GM18520 (cell line): ENCODE measurements around the gene C19orf18.
A peak's percentile ranks its signal among the peaks of the same experiment; 100 is the strongest.
"Not testable (repeated sequence)": the region's sequence is repeated elsewhere in the genome, so short reads cannot be mapped to it uniquely, and the experiment has no call there.

ENCODE experiments used
- ATAC-seq: cut with Tn5 transposase; IDR thresholded peaks from one replicate; pipeline ENCODE4 v1.9.1; 2021; ENCODE audit not compliant: unreplicated experiment

Gene C19orf18

DNA sequence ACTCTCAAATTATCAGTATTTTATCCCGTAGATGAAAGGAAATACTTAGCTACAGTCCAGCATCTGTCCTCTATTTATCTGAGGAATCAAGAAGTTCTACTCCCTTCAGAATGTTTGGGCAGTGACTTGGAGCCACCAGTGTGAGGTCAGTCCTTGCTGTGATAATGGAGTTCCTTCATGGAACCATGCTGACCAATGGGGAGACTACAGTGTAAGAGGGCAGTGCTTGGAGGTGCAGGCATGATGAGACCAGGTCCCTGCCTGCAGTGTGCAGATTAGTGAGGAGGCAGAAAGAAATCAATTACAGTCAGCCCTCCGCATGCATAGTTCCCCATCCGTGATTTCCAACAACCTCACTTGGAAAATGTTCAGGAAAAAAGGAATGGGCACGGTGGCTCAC is at the start of gene C19orf18:
Gene C19orf18, minus strand, starts transcription at position 101 of the 400 bp plus-strand sequence. CDS start 102 bp downstream, outside the sequence.
- ATAC-seq = no peak

DNA sequence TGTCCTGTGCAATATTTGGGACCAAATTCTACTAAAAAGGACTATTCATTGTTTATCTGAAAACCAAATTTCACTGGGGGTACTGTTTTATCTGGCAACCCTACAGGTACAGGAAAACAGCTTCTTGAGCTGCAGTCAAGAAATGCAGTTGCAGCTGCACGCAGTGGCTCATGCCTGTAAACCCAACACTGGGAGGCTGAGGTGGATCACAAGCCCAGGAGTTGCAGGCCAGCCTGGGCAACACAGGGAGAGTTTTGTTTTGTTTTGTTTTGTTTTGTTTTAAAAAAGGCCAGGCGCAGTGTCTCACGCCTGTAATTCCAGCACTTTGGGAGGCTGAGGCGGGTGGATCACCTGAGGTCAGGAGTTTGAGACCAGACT is 47.9 kb upstream of the C19orf18 start:
- no peak for ATAC-seq

DNA sequence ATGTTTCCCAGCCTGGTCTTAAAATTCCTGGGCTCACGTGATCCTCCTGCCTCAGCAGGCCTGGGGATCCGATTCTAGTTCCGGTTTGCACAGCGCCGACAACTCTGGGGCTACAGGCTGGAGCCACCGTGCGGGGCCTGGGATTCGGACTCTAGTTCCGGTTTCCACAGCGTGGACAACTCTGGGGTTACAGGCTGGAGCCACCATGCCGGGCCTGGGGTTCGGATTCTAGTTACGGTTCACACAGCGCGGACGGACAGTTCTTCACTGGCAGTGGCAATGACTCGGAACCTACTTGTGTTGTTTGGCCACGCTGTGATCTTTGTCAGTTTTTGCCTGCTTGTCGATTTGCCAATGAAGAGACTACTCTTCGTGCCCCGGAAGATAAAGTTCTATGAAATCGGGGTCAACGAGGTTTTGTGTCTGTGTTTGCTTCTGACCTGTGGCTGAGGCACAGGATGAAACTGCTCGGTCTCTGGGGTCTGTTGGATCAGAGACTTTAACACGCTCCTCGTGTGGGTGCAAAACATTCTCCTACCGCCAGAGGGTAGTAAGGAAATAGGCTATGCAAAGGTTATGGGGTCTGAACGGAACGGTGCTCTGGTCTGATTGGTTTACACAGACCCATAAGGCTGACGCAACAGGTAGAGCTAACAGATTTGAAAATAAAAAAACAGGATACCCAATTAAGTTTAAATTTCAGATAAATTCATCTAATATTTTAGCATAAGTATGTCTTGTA is 47.4 kb upstream of the C19orf18 start:
- ATAC-seq = no peak

DNA sequence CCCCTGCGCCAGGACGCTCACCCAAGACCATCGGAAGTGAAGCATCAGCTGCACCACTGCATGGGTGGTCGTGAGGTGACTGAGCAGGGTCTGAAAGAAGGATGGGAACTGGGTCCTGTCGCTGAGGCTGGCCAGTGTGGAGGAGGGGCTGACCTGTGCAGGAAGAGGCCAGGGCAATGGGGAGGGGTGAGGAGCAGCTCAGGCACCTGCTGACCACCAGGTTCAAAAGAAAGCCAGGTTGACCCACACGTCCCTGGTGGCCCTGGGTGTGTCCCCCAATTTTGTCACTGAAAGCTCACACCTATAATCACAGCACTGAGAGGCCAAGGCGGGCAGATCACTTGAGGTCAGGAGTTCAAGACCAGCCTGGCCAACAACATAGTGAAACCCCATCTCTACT is 45.8 kb upstream of the C19orf18 start:
- no peak for ATAC-seq

DNA sequence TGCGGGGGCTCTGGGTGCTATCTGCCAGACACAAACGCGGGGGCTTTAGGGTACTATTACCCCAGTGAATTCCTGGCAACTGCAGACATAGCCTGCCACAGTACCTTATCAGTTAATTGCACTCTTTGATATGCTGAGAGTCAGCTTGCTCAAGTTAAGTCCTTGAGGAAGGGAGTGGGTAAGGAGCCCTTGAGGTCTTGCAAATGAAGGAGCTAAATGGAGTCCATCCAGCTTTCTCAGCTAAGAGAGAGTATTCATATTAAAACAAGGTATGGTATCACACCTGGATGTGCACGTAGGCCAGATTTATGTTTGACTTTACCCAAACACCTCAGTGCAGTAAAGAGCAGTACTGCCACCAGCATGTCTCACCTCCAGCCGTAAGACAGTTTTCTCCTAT is 39.8 kb upstream of the C19orf18 start:
- ATAC-seq = no peak

DNA sequence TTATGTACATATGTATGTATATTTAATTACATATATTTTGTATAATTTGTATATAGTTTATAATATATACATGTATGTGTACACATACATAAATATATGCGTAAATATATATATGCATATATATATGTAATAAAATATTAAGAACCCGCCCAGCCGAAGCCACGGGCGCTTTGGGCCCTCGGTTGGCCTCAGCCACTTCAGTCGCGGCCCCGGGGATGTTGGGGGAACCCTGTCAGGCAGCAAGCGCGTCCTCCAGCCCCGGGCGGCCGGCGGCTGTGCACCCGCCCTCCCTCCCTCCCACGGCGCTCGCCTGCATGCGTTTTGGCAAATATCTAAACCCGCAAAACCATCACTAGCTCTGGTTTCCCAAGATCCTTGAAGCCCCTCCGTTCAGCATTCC is 36.2 kb upstream of the C19orf18 start:
- ATAC-seq = no peak

DNA sequence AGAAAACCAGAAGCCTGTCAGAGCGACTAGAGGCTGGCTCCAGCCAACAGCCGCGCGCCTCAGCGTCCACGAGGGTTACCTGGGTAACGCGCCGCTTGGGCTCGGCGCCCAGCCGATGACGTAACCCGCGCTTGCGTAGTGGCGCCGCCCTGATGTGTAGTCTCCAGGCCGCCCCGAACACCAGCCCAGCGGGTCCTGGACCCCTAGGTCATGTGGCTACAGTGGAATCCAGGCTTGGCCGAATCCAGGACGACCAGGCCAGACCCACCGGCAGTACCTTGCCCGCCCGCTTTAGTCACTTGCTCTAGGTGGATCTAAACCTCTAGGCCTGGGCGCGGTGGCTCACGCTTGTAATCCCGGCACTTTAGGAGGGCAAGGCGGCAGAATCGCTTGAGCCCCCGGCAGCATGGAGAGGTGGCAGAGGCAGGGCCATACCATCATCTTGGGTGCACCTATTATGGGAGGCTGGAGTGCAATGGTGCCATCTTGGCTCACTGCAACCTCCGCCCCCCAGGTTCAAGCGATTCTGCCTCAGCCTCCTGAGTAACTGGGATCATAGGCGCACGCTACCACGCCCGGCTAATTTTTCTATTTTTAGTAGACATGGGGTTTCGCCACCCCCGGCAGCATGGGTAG is 35.5 kb upstream of the C19orf18 start:
- no peak for ATAC-seq

DNA sequence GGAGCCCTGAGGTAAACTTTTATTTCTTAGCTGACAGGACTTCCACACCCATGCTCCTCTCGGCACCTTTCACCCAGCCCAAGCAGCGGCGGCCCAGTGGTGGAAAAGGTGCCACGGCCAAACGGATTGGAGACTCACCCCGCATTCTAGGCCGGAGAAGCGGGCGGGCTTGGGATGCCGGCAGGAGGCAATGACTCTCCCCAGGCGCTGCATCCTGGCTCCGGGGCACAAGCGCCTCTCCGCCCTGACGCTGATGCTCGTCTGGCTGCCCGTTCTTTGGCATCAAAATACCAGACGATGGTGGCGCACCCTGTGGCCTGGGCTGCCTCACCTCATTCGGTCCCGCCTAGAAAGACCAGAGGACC is 34.9 kb upstream of the C19orf18 start:
- ATAC-seq = no peak

DNA sequence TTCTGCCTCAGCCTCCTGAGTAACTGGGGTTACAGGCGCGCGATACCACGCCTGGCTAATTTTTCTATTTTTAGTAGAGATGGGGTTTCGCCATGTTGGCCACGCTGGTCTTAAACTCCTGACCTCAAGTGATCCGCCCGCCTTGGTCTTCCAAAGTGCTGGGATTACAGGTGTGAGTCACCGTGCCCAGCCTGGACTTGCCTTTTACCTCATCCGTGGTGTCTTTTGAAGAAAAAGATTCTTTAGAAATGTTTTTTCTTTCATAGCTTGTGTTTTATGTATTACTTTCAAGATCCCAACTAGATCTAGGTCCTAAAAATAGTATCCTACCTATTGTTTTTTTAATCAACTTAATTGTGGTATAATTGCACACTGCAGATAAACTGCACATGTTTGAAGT is 34.5 kb upstream of the C19orf18 start:
- ATAC-seq = not testable (repeated sequence)

DNA sequence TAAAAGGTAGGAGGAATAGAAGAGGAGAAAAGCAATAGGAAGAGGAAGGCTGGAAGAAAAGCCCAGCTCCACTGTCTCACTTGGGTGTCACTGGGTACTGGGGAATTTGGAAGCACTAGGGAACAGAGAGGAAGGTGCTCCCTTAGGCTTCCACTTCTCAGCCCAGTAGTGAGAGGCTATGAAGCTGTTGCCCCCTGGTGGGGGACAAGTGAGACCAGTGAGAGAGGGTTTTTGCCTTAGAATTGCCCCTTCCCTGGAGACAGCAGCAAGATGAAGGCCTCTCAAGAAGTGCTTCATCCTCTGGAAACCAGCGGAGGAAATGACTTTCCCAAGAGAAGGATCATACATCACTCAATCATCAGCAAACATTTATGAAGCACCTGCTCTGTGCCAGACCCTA is 33.0 kb upstream of the C19orf18 start:
- no peak for ATAC-seq

DNA sequence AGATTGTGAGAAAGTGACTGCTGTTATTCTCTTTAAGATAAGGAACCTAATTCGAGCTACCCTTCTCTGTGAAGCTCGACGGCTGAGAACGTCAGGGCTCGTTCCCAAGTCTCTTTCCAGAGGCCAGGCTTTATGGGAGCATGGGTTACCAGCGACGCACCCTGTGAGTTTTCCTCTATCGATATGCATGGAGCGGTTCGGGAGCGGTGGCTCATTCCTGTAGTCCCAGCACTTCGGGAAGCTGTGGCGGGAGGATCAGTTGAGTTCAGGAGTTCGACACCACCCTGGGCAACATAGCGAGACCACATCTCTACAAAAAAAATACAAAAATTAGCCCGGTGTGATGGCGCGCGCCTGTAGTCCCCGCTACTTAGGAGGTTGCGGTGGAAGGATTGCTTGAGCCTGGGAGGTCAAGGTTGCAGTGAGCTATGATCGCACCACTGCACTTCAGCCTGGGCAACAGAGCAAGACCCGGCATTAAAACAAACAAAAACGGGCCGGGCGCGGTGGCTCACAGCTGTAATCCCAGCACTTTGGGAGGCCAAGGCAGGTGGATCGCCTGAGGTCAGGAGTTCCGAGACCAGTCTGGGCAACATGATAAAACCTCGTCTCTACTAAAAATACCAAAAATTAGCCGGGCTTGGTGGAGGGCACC is 29.0 kb upstream of the C19orf18 start:
- ATAC-seq = no peak

DNA sequence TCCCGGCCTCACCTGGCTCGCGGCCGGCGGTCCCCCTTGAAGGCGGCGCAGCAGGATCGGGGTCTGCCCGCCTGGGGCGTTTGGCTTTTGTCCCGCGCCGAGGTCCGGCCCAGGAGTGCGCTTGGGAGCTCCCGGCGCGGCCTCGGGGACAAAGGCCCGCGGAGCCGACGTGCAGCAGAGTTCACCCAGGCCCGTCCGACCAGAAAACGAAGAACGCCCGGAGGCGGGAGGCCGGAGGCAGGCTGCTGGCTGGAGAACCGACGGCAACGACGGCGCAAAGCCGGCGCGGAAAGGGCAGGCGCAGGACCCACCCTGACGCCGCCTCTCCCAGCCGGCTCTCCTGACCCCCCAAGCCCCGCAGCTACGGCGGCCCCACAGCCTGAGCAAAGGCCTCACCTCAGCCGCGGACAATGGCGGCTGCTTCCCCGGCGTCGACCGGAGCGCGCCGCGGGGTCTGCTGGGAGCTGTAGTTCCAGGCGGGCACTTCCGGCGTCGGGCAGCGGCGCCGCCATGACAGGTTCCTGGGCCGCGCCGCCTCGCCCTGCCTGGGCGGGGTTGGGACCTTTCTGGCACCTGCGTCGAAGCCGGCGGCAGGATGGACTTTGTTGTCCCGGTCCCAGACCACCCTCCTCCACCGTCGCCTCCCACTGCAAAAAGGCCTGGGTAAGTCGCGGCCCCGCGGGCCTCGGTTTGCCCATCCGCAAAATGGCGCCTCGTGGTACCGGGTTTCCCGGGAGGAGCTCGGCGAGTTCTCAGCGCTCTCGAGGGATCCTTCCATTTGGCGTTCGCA is 28.2 kb upstream of the C19orf18 start, which contains the start of gene ZNF606:
Gene ZNF606, minus strand, starts transcription at position 437 of the 790 bp plus-strand sequence. CDS start 1,501 bp downstream, outside the sequence.
- peak; percentile 93 for ATAC-seq

DNA sequence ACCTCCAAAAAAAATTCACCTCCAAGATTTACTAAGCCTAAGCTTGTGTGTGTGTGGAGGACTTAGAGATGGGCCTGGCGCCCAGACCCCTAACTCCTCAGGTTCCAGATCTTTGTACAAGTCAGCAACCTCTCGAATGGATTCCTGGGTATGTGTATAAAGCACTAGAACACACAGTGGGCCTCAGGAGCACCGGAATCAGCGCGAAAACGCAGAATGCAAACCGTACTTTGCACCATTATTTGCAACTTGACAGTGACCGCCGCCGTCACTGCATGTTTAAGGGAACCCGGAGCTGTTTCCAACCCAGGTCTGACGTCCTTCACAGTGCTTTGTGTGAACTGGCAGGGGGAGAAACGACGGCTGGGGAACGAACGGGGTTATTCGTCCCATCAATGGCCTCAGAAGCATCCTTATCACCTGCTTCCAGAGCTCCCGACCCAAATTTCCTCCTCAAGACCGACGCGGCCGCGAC is 27.6 kb upstream of the C19orf18 start:
- no peak for ATAC-seq

DNA sequence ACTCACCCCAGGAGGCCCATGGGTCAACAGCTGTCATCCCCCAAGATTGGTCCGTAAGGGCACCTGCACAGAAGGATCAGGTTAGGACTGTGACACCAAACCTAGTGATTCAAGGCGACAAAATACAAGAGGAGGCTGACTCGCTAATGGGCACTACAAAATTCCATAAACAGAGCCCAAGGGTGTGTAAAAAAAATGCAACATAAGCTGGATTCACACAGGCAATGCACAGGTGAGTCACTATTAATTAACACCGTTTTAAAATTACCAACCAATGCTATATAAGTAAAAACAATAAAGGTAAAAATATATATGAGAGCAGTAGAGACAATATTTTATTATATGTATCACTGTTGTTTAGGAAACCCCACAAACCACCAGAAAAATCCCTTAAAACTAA is 26.3 kb upstream of the C19orf18 start:
- ATAC-seq = no peak

DNA sequence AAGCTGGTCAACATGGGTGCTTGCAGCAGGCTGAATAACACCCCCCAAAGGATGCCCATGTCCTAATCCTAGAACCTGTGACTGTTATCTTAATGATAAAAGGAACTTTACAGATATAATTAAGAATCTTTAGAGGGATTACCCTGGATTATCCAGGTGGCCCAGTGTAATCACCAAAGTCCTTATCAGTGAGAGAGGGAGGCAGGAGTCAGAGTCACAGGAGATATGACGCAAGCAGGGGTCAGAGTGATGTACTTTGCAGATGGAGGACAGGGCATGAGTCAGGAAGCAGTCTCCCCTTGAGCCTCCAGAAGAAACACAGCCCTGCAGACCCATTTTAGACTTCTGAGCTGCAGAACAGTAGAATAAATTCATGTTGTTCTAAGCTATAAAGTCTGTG is 18.5 kb upstream of the C19orf18 start:
- no peak for ATAC-seq

DNA sequence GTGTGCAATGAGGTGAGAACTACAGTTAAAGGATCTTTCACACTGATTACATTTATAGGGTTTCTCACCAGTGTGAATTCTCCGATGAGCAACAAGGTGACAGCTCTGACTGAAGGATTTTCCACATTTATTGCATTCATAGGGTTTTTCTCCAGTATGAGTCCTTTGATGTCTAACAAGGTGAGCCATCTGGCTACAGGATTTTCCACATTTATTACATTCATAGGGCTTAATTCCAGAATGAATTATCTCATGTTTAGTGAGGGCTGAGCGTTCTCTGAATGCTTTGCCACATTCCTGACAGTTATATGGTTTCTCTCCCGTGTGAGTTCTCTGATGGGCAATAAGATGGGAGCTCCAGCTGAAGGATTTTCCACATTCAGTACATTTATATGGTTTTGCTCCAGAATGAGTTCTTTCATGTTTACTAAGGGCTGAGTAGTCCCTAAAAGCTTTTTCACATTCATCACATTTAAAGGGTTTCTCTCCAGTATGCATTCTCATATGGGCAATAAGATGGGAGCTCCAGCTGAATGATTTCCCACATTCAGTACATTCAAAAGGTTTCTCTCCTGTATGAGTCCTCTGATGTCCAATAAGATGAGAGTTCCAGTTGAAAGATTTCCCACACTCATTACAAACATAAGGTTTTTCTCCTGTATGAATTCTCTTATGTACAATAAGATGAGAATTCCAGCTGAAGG is 4.4 kb upstream of the C19orf18 start:
- ATAC-seq = no peak

DNA sequence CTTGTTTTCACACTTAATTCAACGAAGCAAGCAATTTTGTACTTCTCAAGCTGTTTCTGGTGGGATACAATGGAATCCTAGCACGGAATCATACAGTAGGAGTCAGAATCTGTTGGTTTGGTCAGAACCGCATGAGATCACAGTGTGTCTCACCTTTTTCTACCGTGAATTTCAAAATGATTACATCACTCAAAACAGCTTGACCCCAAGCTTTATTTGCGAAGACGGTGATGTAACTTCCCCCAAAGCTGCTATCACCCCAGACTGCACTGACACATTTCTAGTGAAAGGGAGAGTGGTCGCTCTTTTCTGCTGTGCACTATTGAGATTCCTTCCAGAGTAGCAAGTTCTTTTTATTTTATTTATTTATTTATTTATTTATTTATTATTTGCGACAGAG is 9.6 kb downstream of the C19orf18 start:
- no peak for ATAC-seq

DNA sequence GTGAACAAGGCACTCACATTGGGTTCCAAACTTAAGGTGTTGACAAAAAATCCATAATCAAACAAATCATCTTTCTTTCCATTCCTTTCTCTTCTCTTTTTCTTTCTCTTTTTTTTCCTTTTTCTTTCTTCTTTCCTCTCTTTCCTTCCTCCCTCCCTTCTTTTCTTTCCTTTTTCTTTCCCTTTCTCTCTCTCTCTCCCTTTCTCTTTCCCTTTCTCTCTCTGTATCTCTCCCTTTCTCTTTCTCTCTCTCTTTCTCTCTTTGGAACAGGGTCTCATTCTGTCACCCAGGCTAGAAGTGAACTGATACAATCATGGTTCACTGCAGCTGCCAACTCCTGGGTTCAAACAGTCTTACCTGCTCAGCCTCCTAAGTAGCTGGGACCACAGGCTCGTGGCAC is 12.5 kb downstream of the C19orf18 start:
- no peak for ATAC-seq

DNA sequence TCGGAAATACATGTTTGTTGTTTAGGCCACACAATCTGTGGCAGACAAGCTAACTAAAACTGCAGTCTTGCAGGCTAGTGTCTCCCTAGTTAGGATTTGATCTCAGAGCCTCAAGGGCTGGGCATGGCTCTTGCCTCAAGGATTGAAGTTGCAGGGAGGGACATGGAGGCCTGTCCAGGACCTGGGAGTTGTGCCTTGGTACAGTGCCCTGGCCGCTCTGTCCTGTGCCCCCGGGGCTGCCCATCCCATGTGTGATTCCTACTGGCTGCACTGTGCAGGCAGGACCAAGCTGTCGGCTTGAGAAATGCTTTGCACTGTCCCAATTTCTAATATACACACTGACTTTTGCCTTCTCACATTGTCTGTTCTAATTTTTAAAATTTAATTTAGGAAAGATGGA is 19.3 kb downstream of the C19orf18 start:
- no peak for ATAC-seq

DNA sequence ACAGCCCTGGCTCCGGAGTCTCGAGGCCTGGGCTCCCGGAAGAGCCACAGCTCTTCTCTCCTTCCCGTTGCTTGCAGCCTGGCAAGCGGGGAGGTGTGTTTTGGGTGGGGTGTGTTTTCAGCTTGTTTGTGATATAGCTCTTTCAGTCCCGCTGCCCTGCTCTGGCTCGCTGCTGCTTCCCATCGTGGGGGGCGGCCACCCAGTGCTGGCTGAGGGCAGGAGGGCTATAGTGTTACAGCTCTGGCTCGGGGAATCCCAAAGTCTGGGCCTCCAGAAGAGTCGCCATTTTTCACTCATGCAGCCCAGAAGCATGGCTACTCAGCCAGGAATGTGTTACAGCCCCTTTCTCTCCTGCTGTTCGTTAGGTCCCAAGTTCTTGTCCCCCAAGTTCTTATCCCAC is 24.6 kb downstream of the C19orf18 start:
- no peak for ATAC-seq

DNA sequence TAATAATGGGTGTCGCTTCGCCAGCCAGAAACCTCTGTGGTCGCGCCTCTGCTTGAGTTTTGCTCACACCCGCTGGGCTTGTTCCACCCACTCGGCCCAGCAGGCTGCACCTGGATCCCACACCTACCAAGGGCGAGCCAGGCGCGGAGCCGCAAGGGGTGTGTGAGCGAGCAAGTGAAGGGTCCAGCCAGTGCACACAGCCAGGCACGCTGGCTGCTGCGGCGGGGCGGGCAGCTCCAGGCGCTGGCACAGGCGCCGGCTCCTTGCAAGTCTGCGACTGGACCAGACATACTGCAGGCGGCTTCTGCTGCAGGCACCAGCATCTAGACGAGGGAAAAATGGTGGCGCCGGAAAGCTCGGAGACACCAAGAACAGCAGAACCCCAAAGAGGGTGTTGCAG is 25.0 kb downstream of the C19orf18 start:
- no peak for ATAC-seq
